Pancreas (tissue), 10 donors: Measurements from ENCODE around the gene DCTN2. TPM values are rescaled to one million over a fixed set of nuclear protein-coding genes. Genes with fewer than 3 reads are reported as not detected.

Experiments used
- ATAC-seq, 4 donors: fragments of 200-7000 bp; cut with Tn5 transposase; one replicate each; pipeline versions ENCODE4 v1.8.0 to v1.9.1; 2020; ENCODE audit warnings: mild to moderate bottlenecking in 4 of 4, moderate library complexity in 4 of 4
- DNase-seq, 6 donors: peaks; one replicate each; pipeline ENCODE4 v3.0.0-alpha.2; 2020
- FAIRE-seq: peaks from 2 replicates; lab custom pipeline; 2012; peaks lifted over from hg19 to GRCh38; lab: Jason Lieb, UNC
- H3K27ac ChIP-seq, 4 donors: fragments of 200-600 bp; sonication (generic); 1 replicate in 3 of 4; 2 replicates in 1 of 4; pipeline versions ENCODE4 v1.5.0 to v1.8.0; 2020
- H3K27me3 ChIP-seq, 4 donors: fragments of 200-600 bp; one replicate each; pipeline ENCODE4 v1.8.0; 2021
- H3K36me3 ChIP-seq, 3 donors: fragments of 200-600 bp; sonication (generic) in 1 of 3; one replicate each; pipeline versions ENCODE4 v1.5.0 to v1.8.0; 2020 to 2021
- H3K4me1 ChIP-seq, 3 donors: fragments of 200-600 bp; one replicate each; pipeline ENCODE4 v1.8.0; 2021
- H3K4me3 ChIP-seq, 4 donors: fragments of 200-600 bp; sonication (generic) in 2 of 4; one replicate each; pipeline versions ENCODE4 v1.5.0 to v1.8.0; 2020 to 2021
- H3K9me3 ChIP-seq, 4 donors: fragments of 200-600 bp; one replicate each; pipeline ENCODE4 v1.8.0; 2021
- CTCF ChIP-seq, 4 donors: fragments of 200-600 bp; sonication (generic) in 3 of 4; IDR thresholded peaks; one replicate each; pipeline versions ENCODE4 v1.5.0 to v1.8.0; 2021; ENCODE audit warnings: antibody characterized with exemption in 4 of 4
- WGBS, 2 donors: extraction: QIAGEN DNeasy Blood & Tissue Kit; methylation state at CpG; one replicate each; pipeline ENCODE4 v1.1.7; 2013; 5-methylcytosine and 5-hydroxymethylcytosine counted together
- intact Hi-C, 3 donors: fragments of 100-400 bp; cut with DNase I; formaldehyde crosslinking; loops; one replicate each; pipeline versions ENCODE4 v1.11.1 to v1.14.2; 2022
- polyA plus RNA-seq, 2 donors: library from polyadenylated mRNA; stranded (reverse); fragments of 200-250 nt; gene quantifications; one replicate each; pipeline ENCODE4 v1.2.3, GENCODE V29; 2013
- total RNA-seq, 6 donors: library from RNA; stranded (reverse); fragmentation: NEBNext Ultra II Directional in 4 of 6; extraction: Animal tissue kit (Norgen Biotek cat#: 25700) in 4 of 6; gene quantifications; one replicate each; pipeline versions ENCODE4 v1.2.1 to v1.2.4, GENCODE V29; 2021 to 2023
- donor health status: healthy with polysubstance abuse.
- donor health status: DM: no; HTN: no; CAD: no; lungs with moderate emphysema.
- donor health status: DM: no; HTN: no; CAD: no.
- donor health status: control.
- donor health status: control.
- donor health status: Bipolar disorder and iron deficiency.
- donor health status: DM: yes; HTN: yes; CAD: no.
- donor health status: DM: no; HTN: no; CAD: no.
- donor health status: DM: no; HTN: no; CAD: no.
- donor health status: DM: yes; HTN: yes; CAD: no.

The DCTN2 gene
- total and polyA plus RNA-seq, 8 donors, result 54.9 to 117 (median 64.4) TPM

- DNase-seq (no peak), ATAC-seq (no peak), FAIRE-seq (no peak)
- no peak overlapping the region for H3K4me3 ChIP-seq
- H3K4me1 ChIP-seq, result no peaks in the 10 kb centered on the region
- intact Hi-C loops, result no loop called here
- no peaks in the 10 kb centered on the region for H3K9me3 ChIP-seq
- no peak for TF ChIP-seq CTCF (IDR thresholded peaks at IDR 0.05)
- H3K27ac ChIP-seq, result no peak overlapping the region
- H3K36me3 ChIP-seq, result no peaks in the 10 kb centered on the region
- WGBS, 2 donors, result 84% methylated on average over 3 of the region's 3 CpGs
- H3K27me3 ChIP-seq, result no peaks in the 10 kb centered on the region
These were observed 4.8 kb upstream of the DCTN2 start for GRCh38 chr12:57551637-57552305.

GRCh38 chr12:57550641-57551549 lies 3.9 kb upstream of the DCTN2 start:
- WGBS, 2 donors, result 69 to 75% methylated on average over 7 of the region's 7 CpGs

GRCh38 chr12:57549909-57550640 lies 3.1 kb upstream of the DCTN2 start, which contains the start of gene KIF5A:
TSS of gene KIF5A (plus strand) at chr12:57550044. CDS start at chr12:57550272, 228 bp downstream.
- Histone ChIP-seq H3K4me3 (peak within 1 kb of the TSS in 3 of 4 donors; percentile 5 to 40 (median 5)), H3K27me3 (no peaks in the 10 kb centered on the region), H3K27ac (no peak within 1 kb of the TSS), H3K36me3 (no peaks in the 10 kb centered on the region), H3K9me3 (no peaks in the 10 kb centered on the region), H3K4me1 (peaks cover 0 to 11% (median 5%) of the 10 kb centered on the region in 3 donors)
- no peak for FAIRE-seq
- peak in 2 of 4 donors; percentile 8 to 22 for ATAC-seq
- TF ChIP-seq CTCF (IDR thresholded peaks at IDR 0.05), result no peak
- WGBS, 2 donors, result 12 to 13% methylated on average over 40 to 52 of the region's 52 CpGs
- intact Hi-C loops, result no loop called here
- peak in 3 of 6 donors; percentile 34 to 73 (median 71) for DNase-seq

More at GRCh38 chr12:57550641-57551549, 3.9 kb upstream of the DCTN2 start:
- ATAC-seq (no peak), FAIRE-seq (no peak), DNase-seq (no peak)
- no peaks in the 10 kb centered on the region for H3K27me3 ChIP-seq
- no peak overlapping the region for H3K4me3 ChIP-seq
- H3K9me3 ChIP-seq, result no peaks in the 10 kb centered on the region
- peaks cover 0 to 2% (median 2%) of the 10 kb centered on the region in 3 donors for H3K4me1 ChIP-seq
- intact Hi-C loops, result no loop called here
- no peak for TF ChIP-seq CTCF (IDR thresholded peaks at IDR 0.05)
- no peaks in the 10 kb centered on the region for H3K36me3 ChIP-seq
- no peak overlapping the region for H3K27ac ChIP-seq

GRCh38 chr12:57549203-57549908 lies 2.4 kb upstream of the DCTN2 start:
- 47 to 51% methylated on average over 13 of the region's 13 CpGs for WGBS, 2 donors
- no peak for TF ChIP-seq CTCF (IDR thresholded peaks at IDR 0.05)
- H3K9me3 ChIP-seq, result no peaks in the 10 kb centered on the region
- FAIRE-seq (no peak), DNase-seq (no peak), ATAC-seq (no peak)
- H3K27ac ChIP-seq, result no peak overlapping the region
- intact Hi-C loops, result no loop called here
- no peaks in the 10 kb centered on the region for H3K36me3 ChIP-seq
- H3K4me3 ChIP-seq, result peak overlapping the region in 2 of 4 donors; percentile 5 to 40
- H3K27me3 ChIP-seq, result no peaks in the 10 kb centered on the region
- H3K4me1 ChIP-seq, result peaks cover 0 to 12% (median 5%) of the 10 kb centered on the region in 3 donors
